K562 (cell line): ENCODE measurements around the gene CYSTM1. TPM values are rescaled to one million over a fixed set of nuclear protein-coding genes. Genes with fewer than 3 reads are reported as not detected.

Experiments
- ARID3A ChIP-seq: IDR thresholded peaks from 2 replicates; pipeline ENCODE4 v1.6.1; 2012; ENCODE audit warnings: low read depth, low read length, improper control_type of control experiment, borderline replicate concordance
- BACH1 ChIP-seq: fragments of 200-800 bp; sonication (Bioruptor generic); IDR thresholded peaks from 2 replicates; pipeline ENCODE4 v1.6.1; 2016; ENCODE audit warnings: missing genetic modification characterization, missing compliant biosample characterization
- ETV1 ChIP-seq: fragments of 450-650 bp; conservative IDR thresholded peaks from 2 replicates; pipeline ENCODE4 v1.6.1; 2016; ENCODE audit warnings: missing genetic modification characterization, control low read depth, low read depth, missing compliant biosample characterization
- GMEB1 ChIP-seq: fragments of 250-450 bp; sonication (Bioruptor Pico); IDR thresholded peaks from 2 replicates; pipeline ENCODE4 v1.4.0; 2020; ENCODE audit warnings: mild to moderate bottlenecking
- HMG20B ChIP-seq: fragments of 250-450 bp; sonication (Bioruptor Pico); IDR thresholded peaks from 2 replicates; pipeline ENCODE4 v1.5.0; 2021; ENCODE audit warnings: mild to moderate bottlenecking
- MAFG ChIP-seq: fragments of 450-650 bp; conservative IDR thresholded peaks from 2 replicates; pipeline ENCODE4 v1.6.1; 2016; ENCODE audit warnings: missing genetic modification characterization, missing compliant biosample characterization
- MEF2A ChIP-seq: IDR thresholded peaks from 2 replicates; pipeline ENCODE4 v1.6.1; 2011; ENCODE audit warnings: low read depth, mild to moderate bottlenecking, low read length, moderate library complexity; ENCODE audit not compliant: control insufficient read depth
- NFE2L1 ChIP-seq: fragments of 450-650 bp; IDR thresholded peaks from 2 replicates; pipeline ENCODE4 v1.6.1; 2016; ENCODE audit warnings: missing genetic modification characterization, low read depth, mild to moderate bottlenecking, missing compliant biosample characterization, moderate library complexity, borderline replicate concordance
- PTBP1 ChIP-seq: fragments of 200-400 bp; formaldehyde crosslinking; IDR thresholded peaks from 2 replicates; pipeline ENCODE4 v1.6.1; 2017; ENCODE audit warnings: low read depth, low read length
- SMAD2 ChIP-seq: fragments of 150-350 bp; IDR thresholded peaks from 2 replicates; pipeline ENCODE4 v1.6.1; 2014; ENCODE audit warnings: low read depth, mild to moderate bottlenecking, low read length
- ZBTB1 ChIP-seq: sonication (generic); formaldehyde crosslinking; IDR thresholded peaks from 2 replicates; pipeline ENCODE4 v1.8.1; 2023; ENCODE audit warnings: missing genetic modification reagents, low read depth, mild to moderate bottlenecking, borderline replicate concordance
- ZKSCAN3 ChIP-seq: fragments of 250-450 bp; sonication (Bioruptor Pico); IDR thresholded peaks from 2 replicates; pipeline ENCODE4 v1.4.0; 2020
- polyA plus RNA-seq, 8 experiments: library from polyadenylated mRNA; depleted of rRNA in 4 of 8; stranded (reverse) in 5 of 8; unstranded in 3 of 8; fragments of >200 nt; fragmentation: Nextera tagmentation in 2 of 8; fragmentation: Illumina TruSeq in 1 of 8; extraction: Ambion mirVana in 2 of 8; extraction: Trizol in 1 of 8; gene quantifications; 2 replicates each; pipeline versions ENCODE4 v1.2.1 to v1.2.3, GENCODE V29; 2011 to 2014; ENCODE audit warnings: inconsistent platforms in 1 of 8, missing spikeins in 1 of 8
- total RNA-seq, 7 experiments: library from RNA; depleted of rRNA in 6 of 7; stranded (reverse); fragments of >200 nt in 6 of 7; fragmentation: Illumina TruSeq in 2 of 7; extraction: Trizol in 2 of 7; gene quantifications; 2 replicates each; pipeline versions ENCODE4 v1.2.1 to v1.2.3, GENCODE V29; 2011 to 2021; ENCODE audit warnings: low replicate concordance in 1 of 7
- TF ChIP-seq, protein P1 (sequence below): fragments of 450-650 bp; IDR thresholded peaks from 2 replicates; pipeline ENCODE4 v1.6.1; 2016; ENCODE audit warnings: mild to moderate bottlenecking, moderate library complexity

Gene CYSTM1
- total and polyA plus RNA-seq, 9 of the 15 experiments (the other 6 are each of a cell fraction or from before 2014, with no cell fraction given), result 76.1 to 422 (median 108) TPM

- TF ChIP-seq, protein P1, sequence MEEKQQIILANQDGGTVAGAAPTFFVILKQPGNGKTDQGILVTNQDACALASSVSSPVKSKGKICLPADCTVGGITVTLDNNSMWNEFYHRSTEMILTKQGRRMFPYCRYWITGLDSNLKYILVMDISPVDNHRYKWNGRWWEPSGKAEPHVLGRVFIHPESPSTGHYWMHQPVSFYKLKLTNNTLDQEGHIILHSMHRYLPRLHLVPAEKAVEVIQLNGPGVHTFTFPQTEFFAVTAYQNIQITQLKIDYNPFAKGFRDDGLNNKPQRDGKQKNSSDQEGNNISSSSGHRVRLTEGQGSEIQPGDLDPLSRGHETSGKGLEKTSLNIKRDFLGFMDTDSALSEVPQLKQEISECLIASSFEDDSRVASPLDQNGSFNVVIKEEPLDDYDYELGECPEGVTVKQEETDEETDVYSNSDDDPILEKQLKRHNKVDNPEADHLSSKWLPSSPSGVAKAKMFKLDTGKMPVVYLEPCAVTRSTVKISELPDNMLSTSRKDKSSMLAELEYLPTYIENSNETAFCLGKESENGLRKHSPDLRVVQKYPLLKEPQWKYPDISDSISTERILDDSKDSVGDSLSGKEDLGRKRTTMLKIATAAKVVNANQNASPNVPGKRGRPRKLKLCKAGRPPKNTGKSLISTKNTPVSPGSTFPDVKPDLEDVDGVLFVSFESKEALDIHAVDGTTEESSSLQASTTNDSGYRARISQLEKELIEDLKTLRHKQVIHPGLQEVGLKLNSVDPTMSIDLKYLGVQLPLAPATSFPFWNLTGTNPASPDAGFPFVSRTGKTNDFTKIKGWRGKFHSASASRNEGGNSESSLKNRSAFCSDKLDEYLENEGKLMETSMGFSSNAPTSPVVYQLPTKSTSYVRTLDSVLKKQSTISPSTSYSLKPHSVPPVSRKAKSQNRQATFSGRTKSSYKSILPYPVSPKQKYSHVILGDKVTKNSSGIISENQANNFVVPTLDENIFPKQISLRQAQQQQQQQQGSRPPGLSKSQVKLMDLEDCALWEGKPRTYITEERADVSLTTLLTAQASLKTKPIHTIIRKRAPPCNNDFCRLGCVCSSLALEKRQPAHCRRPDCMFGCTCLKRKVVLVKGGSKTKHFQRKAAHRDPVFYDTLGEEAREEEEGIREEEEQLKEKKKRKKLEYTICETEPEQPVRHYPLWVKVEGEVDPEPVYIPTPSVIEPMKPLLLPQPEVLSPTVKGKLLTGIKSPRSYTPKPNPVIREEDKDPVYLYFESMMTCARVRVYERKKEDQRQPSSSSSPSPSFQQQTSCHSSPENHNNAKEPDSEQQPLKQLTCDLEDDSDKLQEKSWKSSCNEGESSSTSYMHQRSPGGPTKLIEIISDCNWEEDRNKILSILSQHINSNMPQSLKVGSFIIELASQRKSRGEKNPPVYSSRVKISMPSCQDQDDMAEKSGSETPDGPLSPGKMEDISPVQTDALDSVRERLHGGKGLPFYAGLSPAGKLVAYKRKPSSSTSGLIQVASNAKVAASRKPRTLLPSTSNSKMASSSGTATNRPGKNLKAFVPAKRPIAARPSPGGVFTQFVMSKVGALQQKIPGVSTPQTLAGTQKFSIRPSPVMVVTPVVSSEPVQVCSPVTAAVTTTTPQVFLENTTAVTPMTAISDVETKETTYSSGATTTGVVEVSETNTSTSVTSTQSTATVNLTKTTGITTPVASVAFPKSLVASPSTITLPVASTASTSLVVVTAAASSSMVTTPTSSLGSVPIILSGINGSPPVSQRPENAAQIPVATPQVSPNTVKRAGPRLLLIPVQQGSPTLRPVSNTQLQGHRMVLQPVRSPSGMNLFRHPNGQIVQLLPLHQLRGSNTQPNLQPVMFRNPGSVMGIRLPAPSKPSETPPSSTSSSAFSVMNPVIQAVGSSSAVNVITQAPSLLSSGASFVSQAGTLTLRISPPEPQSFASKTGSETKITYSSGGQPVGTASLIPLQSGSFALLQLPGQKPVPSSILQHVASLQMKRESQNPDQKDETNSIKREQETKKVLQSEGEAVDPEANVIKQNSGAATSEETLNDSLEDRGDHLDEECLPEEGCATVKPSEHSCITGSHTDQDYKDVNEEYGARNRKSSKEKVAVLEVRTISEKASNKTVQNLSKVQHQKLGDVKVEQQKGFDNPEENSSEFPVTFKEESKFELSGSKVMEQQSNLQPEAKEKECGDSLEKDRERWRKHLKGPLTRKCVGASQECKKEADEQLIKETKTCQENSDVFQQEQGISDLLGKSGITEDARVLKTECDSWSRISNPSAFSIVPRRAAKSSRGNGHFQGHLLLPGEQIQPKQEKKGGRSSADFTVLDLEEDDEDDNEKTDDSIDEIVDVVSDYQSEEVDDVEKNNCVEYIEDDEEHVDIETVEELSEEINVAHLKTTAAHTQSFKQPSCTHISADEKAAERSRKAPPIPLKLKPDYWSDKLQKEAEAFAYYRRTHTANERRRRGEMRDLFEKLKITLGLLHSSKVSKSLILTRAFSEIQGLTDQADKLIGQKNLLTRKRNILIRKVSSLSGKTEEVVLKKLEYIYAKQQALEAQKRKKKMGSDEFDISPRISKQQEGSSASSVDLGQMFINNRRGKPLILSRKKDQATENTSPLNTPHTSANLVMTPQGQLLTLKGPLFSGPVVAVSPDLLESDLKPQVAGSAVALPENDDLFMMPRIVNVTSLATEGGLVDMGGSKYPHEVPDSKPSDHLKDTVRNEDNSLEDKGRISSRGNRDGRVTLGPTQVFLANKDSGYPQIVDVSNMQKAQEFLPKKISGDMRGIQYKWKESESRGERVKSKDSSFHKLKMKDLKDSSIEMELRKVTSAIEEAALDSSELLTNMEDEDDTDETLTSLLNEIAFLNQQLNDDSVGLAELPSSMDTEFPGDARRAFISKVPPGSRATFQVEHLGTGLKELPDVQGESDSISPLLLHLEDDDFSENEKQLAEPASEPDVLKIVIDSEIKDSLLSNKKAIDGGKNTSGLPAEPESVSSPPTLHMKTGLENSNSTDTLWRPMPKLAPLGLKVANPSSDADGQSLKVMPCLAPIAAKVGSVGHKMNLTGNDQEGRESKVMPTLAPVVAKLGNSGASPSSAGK, result peak; percentile 27; the same call in 1 of the 2 replicates
- TF ChIP-seq ZBTB1 (CRISPR knock-in tag) (no peak), SMAD2 (no peak), NFE2L1 (tag) (no peak), ZKSCAN3 (no peak), HMG20B (CRISPR knock-in tag) (no peak), PTBP1 (no peak), ARID3A (peak; percentile 72; the same call in 1 of the 2 replicates), ETV1 (tag) (peak; percentile 9; the same call in 1 of the 2 replicates), BACH1 (tag) (no peak; the same call in 1 of the 2 replicates), MAFG (peak; percentile 41; the same call in 1 of the 2 replicates), GMEB1 (CRISPR knock-in tag) (no peak), MEF2A (peak; percentile 85)
- TF ChIP-seq, all 486 proteins: peak for 34
Observed at GRCh38 chr5:140221697-140222223, 46.8 kb downstream of the CYSTM1 start (continued).
